Activated naive CD4-positive, alpha-beta T cell treated with anti-CD3 and anti-CD28 coated beads for 36 hours (primary cell): ENCODE results near the gene ACBD6. TPM values are rescaled to one million over a fixed set of nuclear protein-coding genes. Genes with fewer than 3 reads are reported as not detected.

Experiments
- CTCF ChIA-PET: fragments of 350-600 bp; sonication (Branson Sonifier 250); formaldehyde crosslinking; loops from one replicate; lab custom pipeline; 2021; ENCODE audit warnings: antibody characterized with exemption; lab: Charles Lee
- DNase-seq: peaks from one replicate; pipeline ENCODE4 v3.0.0-alpha.2; 2020
- H3K27ac Mint-ChIP-seq: one replicate; pipeline ENCODE4 v1.8.0; 2021; ENCODE audit warnings: mild to moderate bottlenecking, mixed read lengths
- H3K27me3 Mint-ChIP-seq: one replicate; pipeline ENCODE4 v1.8.0; 2021; ENCODE audit warnings: low read depth, mixed read lengths
- H3K36me3 Mint-ChIP-seq: one replicate; pipeline ENCODE4 v1.8.0; 2021; ENCODE audit warnings: low read depth, mixed read lengths
- H3K4me1 Mint-ChIP-seq: one replicate; pipeline ENCODE4 v1.8.0; 2021; ENCODE audit warnings: low read depth, mixed read lengths
- H3K4me3 Mint-ChIP-seq: one replicate; pipeline ENCODE4 v1.8.0; 2021; ENCODE audit warnings: mild to moderate bottlenecking, moderate library complexity, mixed read lengths
- H3K9me3 Mint-ChIP-seq: one replicate; pipeline ENCODE4 v1.8.0; 2021; ENCODE audit warnings: mixed read lengths
- intact Hi-C: fragments of 100-400 bp; cut with micrococcal nuclease; formaldehyde crosslinking; loops from one replicate; pipeline ENCODE4 v1.15.1; 2023
- total RNA-seq, 2 experiments: library from RNA; stranded (reverse); gene quantifications; one replicate each; pipeline ENCODE4 v1.2.3, GENCODE V29; 2021

ACBD6 gene
- total RNA-seq, 2 experiments from 2014 or later: 31.1 to 32.9 TPM

GRCh38 chr1:180380259-180381183, 121.9 kb downstream of the ACBD6 start:
- intact Hi-C loops: no loop called here
- peaks cover 26% of the 10 kb centered on the region for H3K4me1 Mint-ChIP-seq
- peaks cover 56% of the 10 kb centered on the region for H3K9me3 Mint-ChIP-seq
- peaks cover 60% of the 10 kb centered on the region for H3K36me3 Mint-ChIP-seq
- no peaks in the 10 kb centered on the region for H3K27me3 Mint-ChIP-seq
- DNase-seq: no peak
- H3K27ac Mint-ChIP-seq: peak overlapping the region; percentile 39
- CTCF ChIA-PET: interaction anchor here (0.6 kb wide), 1 partner anchor 761 kb away, joined by 6 read pairs; no protein-coding TSS in a partner anchor
- H3K4me3 Mint-ChIP-seq: no peak overlapping the region

GRCh38 chr1:180376800-180377199, 125.6 kb downstream of the ACBD6 start:
- intact Hi-C loops: no loop called here
- H3K27ac Mint-ChIP-seq: peak overlapping the region; percentile 41
- CTCF ChIA-PET: interaction anchor here (1.3 kb wide), 1 partner anchor 14 kb away, joined by 4 read pairs; no protein-coding TSS in a partner anchor
- H3K27me3 Mint-ChIP-seq: no peaks in the 10 kb centered on the region
- H3K4me3 Mint-ChIP-seq: no peak overlapping the region
- peaks cover 23% of the 10 kb centered on the region for H3K9me3 Mint-ChIP-seq
- H3K36me3 Mint-ChIP-seq: peaks cover 36% of the 10 kb centered on the region
- DNase-seq: no peak
- H3K4me1 Mint-ChIP-seq: peaks cover 27% of the 10 kb centered on the region

DNA sequence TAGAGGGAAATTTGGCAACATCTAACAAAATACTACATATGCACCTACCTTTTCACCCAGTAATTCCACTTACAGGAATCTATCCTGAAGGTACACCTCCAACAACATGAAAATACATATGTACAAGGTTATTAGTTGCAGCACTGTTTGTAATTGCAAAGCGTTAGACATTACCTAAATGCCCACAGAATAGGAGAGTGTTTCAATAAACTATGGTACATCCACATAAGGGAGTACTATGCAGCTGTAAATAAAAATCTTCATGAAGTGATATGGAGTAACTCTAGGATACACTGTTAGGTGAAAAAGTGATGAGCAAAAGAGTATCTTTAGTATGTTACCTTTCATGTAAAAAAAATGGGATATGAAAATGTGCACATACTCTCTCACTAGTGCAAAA, 126.1 kb downstream of the ACBD6 start:
- Mint-ChIP-seq H3K27me3 (no peaks in the 10 kb centered on the region), H3K9me3 (peaks cover 22% of the 10 kb centered on the region), H3K4me3 (no peak overlapping the region), H3K36me3 (peaks cover 34% of the 10 kb centered on the region), H3K27ac (no peak overlapping the region), H3K4me1 (peaks cover 31% of the 10 kb centered on the region)
- intact Hi-C loops: no loop called here
- CTCF ChIA-PET: interaction anchor here (1.3 kb wide), 1 partner anchor 14 kb away, joined by 4 read pairs; no protein-coding TSS in a partner anchor
- DNase-seq: no peak

GRCh38 chr1:180372728-180373127, 129.6 kb downstream of the ACBD6 start:
- intact Hi-C loops: no loop called here
- no peak for DNase-seq
- H3K4me3 Mint-ChIP-seq: no peak overlapping the region
- peaks cover 14% of the 10 kb centered on the region for H3K4me1 Mint-ChIP-seq
- H3K36me3 Mint-ChIP-seq: peaks cover 18% of the 10 kb centered on the region
- peaks cover 6% of the 10 kb centered on the region for H3K9me3 Mint-ChIP-seq
- H3K27ac Mint-ChIP-seq: no peak overlapping the region
- CTCF ChIA-PET: no interaction called here
- no peaks in the 10 kb centered on the region for H3K27me3 Mint-ChIP-seq

- Mint-ChIP-seq H3K9me3 (peaks cover 8% of the 10 kb centered on the region), H3K4me1 (peaks cover 14% of the 10 kb centered on the region)
Measured at GRCh38 chr1:180370597-180370996, 131.8 kb downstream of the ACBD6 start.

GRCh38 chr1:180370188-180370587, 132.2 kb downstream of the ACBD6 start:
- H3K27me3 Mint-ChIP-seq: no peaks in the 10 kb centered on the region
- DNase-seq: no peak
- peaks cover 8% of the 10 kb centered on the region for H3K36me3 Mint-ChIP-seq
- no peak overlapping the region for H3K27ac Mint-ChIP-seq
- CTCF ChIA-PET: no interaction called here
- H3K4me3 Mint-ChIP-seq: no peak overlapping the region
- intact Hi-C loops: no loop called here
- H3K4me1 Mint-ChIP-seq: peaks cover 14% of the 10 kb centered on the region
- H3K9me3 Mint-ChIP-seq: peaks cover 8% of the 10 kb centered on the region

More at GRCh38 chr1:180370597-180370996, 131.8 kb downstream of the ACBD6 start:
- DNase-seq: no peak
- no peaks in the 10 kb centered on the region for H3K27me3 Mint-ChIP-seq
- no peak overlapping the region for H3K4me3 Mint-ChIP-seq
- intact Hi-C loops: no loop called here
- H3K27ac Mint-ChIP-seq: no peak overlapping the region
- peaks cover 8% of the 10 kb centered on the region for H3K36me3 Mint-ChIP-seq
- CTCF ChIA-PET: no interaction called here

GRCh38 chr1:180369061-180369460, 133.3 kb downstream of the ACBD6 start:
- peaks cover 8% of the 10 kb centered on the region for H3K9me3 Mint-ChIP-seq
- no peak overlapping the region for H3K4me3 Mint-ChIP-seq
- no peaks in the 10 kb centered on the region for H3K27me3 Mint-ChIP-seq
- no peak for DNase-seq
- peaks cover 8% of the 10 kb centered on the region for H3K36me3 Mint-ChIP-seq
- CTCF ChIA-PET: no interaction called here
- intact Hi-C loops: no loop called here
- H3K27ac Mint-ChIP-seq: no peak overlapping the region
- H3K4me1 Mint-ChIP-seq: peaks cover 14% of the 10 kb centered on the region

GRCh38 chr1:180366371-180367068, 135.9 kb downstream of the ACBD6 start:
- peaks cover 10% of the 10 kb centered on the region for H3K36me3 Mint-ChIP-seq
- CTCF ChIA-PET: interaction anchor here (1.2 kb wide), 1 partner anchor 117 kb away, joined by 3 read pairs; no protein-coding TSS in a partner anchor
- intact Hi-C loops: no loop called here

DNA sequence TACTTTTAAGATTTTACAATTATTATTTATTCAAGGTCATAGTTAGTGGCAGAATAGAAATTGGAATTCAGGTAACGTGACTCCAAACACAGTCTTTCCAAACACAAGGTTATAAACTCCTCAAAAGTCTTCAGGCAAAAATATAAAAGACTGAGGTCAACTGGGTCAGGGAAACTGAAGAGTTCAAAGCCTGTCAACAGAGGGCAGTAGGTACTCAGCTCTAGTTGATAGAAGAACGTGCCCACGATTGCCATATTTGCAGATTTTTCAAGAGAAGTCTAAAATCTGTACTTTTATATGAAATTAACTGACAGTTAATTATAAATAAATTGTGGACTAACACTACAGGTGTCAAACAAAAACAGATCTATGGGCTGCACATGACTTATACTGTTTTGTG, 137.3 kb downstream of the ACBD6 start:
- H3K27ac Mint-ChIP-seq: no peak overlapping the region
- CTCF ChIA-PET: interaction anchor here (1.2 to 1.6 kb wide), 4 partner anchors 48 to 119 kb away, joined by 3 to 4 read pairs (median 3); no protein-coding TSS in a partner anchor
- peaks cover 8% of the 10 kb centered on the region for H3K9me3 Mint-ChIP-seq
- peaks cover 10% of the 10 kb centered on the region for H3K36me3 Mint-ChIP-seq
- DNase-seq: no peak
- intact Hi-C loops: loop anchor here (1.0 kb wide), 1 partner anchor 117 kb away; no protein-coding TSS in a partner anchor
- no peaks in the 10 kb centered on the region for H3K4me1 Mint-ChIP-seq
- no peak overlapping the region for H3K4me3 Mint-ChIP-seq
- no peaks in the 10 kb centered on the region for H3K27me3 Mint-ChIP-seq

More at GRCh38 chr1:180366371-180367068, 135.9 kb downstream of the ACBD6 start:
- Mint-ChIP-seq H3K4me1 (peaks cover 4% of the 10 kb centered on the region), H3K27me3 (no peaks in the 10 kb centered on the region), H3K4me3 (no peak overlapping the region), H3K9me3 (peaks cover 8% of the 10 kb centered on the region), H3K27ac (no peak overlapping the region)
- DNase-seq: no peak

DNA sequence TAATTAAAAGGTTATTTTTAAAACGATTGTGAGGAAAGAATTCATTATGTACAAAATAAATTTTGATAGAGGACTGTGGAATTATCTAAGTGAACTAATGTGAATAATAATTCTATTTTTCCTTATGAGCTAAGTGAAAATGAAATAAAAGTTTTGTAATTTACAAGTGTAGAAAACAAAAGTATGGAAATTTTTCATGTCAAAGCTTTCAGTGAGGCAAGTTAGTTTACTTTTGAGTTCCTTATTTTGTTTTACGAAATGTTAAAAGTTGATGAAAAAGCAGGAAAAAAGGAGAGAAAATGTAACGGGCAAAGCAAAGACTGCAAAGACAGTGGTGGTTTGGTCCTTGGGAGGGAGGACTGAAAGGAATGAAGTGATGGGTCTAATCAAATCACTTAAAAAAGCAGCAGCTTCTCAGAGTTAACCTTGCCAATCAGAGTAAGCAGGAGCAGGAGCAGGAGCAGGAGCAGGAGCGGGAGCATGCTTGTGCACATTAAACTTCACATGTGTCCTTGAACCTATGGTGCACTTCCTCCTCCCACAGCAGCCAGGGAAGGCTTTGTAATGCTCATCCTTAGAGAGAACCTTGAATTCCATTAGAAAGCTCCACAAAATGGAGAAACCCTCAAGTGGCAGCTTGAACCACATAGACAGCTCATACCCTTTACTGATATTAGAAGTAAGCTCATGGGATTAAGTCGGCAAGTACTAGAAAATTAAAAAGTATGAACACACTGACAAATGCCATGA, 139.0 kb downstream of the ACBD6 start:
- no peaks in the 10 kb centered on the region for H3K27me3 Mint-ChIP-seq
- intact Hi-C loops: no loop called here
- CTCF ChIA-PET: interaction anchor here (0.6 to 1.6 kb wide), 2 partner anchors 46 to 50 kb away, joined by 3 to 4 read pairs; no protein-coding TSS in a partner anchor
- H3K9me3 Mint-ChIP-seq: peaks cover 8% of the 10 kb centered on the region
- H3K27ac Mint-ChIP-seq: no peak overlapping the region
- H3K4me1 Mint-ChIP-seq: no peaks in the 10 kb centered on the region
- peaks cover 12% of the 10 kb centered on the region for H3K36me3 Mint-ChIP-seq
- no peak for DNase-seq
- no peak overlapping the region for H3K4me3 Mint-ChIP-seq

DNA sequence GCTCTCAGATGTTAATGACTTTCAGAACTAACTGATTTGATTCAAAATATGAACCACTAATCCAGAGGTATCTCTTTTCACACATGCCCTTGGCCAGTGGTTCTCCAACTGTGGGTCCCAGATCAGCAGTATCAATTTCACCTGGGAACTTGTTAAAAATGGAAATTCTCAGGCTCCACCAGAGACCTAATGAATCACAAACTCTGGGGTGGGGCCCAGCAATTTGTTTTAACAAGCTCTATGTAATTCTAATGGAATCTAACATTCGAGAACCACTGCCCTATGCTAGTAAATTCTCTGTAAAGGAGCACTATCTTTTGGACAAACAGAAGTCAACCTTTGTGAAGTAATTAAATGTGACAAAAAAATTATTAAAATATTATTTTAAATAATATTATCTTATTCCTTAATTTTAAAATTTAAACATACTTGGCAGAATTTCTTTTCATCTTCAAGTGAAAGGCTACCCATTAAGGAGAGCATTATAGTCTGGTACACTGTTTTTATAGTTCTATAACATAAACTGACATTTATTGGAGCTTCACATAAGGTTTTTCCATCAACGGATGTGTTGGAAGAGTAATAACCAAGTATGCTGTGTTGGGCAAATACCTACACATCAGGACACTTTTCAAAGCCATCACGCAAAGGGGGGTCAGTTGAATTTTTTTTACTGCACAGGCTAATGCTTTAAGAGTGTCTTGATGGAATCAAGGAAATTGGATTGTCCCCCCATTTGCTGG, 141.9 kb downstream of the ACBD6 start:
- no peaks in the 10 kb centered on the region for H3K9me3 Mint-ChIP-seq
- no peak overlapping the region for H3K4me3 Mint-ChIP-seq
- CTCF ChIA-PET: interaction anchor here (0.9 kb wide), 1 partner anchor 122 kb away, joined by 4 read pairs; no protein-coding TSS in a partner anchor

More for the DNA sequence above, 141.9 kb downstream of the ACBD6 start:
- DNase-seq: no peak
- H3K36me3 Mint-ChIP-seq: peaks cover 4% of the 10 kb centered on the region
- H3K27ac Mint-ChIP-seq: no peak overlapping the region
- H3K4me1 Mint-ChIP-seq: no peaks in the 10 kb centered on the region
- H3K27me3 Mint-ChIP-seq: no peaks in the 10 kb centered on the region
- intact Hi-C loops: no loop called here
